GM19043 (cell line): ENCODE data around the gene PTPN20.
"Not testable (repeated sequence)": the region's sequence is repeated elsewhere in the genome, so short reads cannot be mapped to it uniquely, and the experiment has no call there.

Source experiments
- ATAC-seq: cut with Tn5 transposase; IDR thresholded peaks from one replicate; pipeline ENCODE4 v1.9.1; 2021; ENCODE audit warnings: low read depth; ENCODE audit not compliant: unreplicated experiment

PTPN20 gene, protein sequence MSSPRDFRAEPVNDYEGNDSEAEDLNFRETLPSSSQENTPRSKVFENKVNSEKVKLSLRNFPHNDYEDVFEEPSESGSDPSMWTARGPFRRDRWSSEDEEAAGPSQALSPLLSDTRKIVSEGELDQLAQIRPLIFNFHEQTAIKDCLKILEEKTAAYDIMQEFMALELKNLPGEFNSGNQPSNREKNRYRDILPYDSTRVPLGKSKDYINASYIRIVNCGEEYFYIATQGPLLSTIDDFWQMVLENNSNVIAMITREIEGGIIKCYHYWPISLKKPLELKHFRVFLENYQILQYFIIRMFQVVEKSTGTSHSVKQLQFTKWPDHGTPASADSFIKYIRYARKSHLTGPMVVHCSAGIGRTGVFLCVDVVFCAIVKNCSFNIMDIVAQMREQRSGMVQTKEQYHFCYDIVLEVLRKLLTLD

DNA sequence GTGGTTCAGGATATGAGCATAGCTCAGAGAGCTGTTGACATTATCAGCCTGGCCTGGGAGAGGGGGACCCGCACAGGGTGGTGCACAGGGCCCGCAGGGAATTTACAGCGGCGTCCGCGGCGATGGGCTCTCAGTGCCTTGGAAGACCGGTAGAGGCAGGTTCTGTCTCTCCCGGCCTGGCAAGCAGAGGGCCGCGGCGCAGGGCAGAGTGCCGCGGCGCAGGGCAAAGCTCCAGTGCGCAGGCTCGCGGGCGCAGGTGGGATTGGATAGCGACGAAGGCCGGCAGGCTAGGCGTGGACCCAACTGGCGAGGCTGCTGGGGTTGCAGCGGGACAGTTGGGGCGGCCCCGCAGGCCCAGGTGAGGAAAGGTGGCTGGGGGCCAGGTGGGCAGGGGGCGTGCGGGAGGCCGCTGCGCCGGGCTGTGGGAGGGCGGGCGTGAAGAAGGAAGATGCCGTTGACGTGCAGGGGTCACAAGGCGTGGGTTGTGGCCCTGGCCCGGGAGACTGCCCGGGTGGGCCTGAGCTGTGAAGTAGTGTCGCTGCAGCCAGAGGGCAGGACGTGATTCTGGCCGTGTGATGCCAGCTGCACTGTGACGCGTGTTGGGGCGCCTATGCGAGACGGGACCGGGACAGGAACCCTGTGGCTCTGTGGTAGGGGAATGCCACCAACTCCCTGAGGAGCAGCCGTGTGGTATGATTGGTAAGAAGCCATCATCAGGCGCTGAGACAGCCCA lies at the start of gene PTPN20:
PTPN20 (plus strand) TSS at position 285 of the 733 bp plus-strand sequence. CDS start 21,072 bp downstream, outside the sequence.
- ATAC-seq, result not testable (repeated sequence)

DNA sequence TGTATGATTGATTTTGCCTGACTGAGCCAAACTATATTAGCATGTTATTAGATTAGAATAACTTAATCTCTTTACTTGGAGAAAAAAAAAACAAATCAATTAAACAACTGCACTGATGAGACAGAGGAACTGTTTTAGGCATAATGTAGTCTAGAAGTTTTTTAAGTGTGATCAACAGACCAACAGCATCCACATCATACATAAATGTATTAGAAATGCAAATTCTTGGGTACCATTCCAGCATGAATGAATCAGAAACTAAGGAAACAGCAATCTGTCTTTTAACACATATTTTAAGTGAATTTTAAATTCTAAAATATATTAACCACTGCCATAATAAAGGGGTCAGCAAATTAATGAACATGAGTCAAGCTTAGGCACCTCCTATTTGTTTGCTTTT lies 41.5 kb upstream of the PTPN20 start:
- ATAC-seq, result not testable (repeated sequence)

DNA sequence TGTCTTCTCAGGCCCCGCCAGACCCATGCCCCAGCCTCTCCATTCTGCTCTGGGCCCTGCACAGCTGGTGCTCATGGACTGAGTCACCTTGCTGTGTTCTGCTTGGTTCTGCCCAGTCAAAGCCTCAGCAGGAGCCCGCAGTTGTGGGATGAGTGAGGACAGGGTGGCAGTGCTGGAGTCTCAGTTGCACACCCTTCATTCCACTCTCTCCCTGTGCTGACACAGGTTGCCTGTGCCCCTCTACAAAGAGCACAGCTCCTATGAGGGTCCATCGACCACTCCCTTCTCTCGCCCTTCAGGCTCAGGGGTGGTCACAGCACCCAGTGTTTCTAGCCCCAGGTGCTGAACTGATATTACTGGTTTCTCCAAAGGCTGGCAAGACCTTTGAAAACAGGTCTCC lies 39.6 kb upstream of the PTPN20 start:
- not testable (repeated sequence) for ATAC-seq

DNA sequence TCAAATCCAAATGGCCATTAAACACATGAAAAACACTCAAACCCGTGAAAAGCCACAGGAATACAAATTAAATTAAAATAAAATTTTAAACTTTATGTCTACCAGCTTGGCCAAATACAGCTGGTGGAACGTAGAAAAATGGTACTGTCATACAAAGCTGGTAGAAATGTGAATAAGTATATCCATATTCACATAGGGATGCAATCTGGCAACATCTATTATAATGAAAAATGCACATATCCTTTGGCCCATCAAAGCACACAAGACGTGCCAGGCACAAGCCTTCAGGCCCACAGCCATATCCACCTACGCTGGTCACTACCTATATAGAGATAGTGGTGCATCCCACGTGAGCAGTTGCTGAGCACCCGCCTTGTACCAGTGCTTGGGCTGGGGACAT lies 35.9 kb upstream of the PTPN20 start:
- not testable (repeated sequence) for ATAC-seq

DNA sequence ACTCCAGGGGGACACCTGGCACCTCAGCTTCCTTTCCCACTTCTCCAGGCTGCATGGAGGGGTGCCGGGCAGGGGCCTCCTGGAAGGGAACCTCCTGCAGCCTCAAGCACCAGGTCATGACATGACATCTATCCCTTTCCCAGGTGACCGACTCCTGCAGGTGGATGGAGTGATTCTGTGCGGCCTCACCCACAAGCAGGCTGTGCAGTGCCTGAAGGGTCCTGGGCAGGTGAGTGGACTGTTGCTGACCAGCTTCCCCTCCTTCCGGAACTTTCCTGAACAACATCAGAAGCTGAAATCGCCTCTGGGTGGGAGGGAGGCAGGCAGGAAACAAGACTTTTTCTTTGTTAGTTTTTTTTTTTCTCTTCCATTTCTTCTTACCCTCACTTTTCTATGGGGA lies 34.5 kb upstream of the PTPN20 start:
- ATAC-seq, result not testable (repeated sequence)

DNA sequence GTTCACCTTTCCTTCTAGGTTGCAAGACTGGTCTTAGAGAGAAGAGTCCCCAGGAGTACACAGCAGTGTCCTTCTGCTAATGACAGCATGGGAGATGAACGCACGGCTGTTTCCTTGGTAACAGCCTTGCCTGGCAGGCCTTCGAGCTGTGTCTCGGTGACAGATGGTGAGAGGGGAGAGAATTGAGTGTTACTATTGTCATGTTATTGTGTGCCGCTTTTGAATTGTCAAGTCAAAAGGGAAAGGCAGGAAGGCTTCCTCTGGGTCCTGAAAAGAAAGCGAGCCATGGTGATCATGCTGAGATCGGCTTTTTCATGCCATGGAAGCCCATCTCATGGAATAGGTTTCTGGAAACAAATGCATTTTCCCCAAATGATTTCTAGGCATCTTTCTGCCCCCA lies 32.5 kb upstream of the PTPN20 start:
- ATAC-seq, result not testable (repeated sequence)

DNA sequence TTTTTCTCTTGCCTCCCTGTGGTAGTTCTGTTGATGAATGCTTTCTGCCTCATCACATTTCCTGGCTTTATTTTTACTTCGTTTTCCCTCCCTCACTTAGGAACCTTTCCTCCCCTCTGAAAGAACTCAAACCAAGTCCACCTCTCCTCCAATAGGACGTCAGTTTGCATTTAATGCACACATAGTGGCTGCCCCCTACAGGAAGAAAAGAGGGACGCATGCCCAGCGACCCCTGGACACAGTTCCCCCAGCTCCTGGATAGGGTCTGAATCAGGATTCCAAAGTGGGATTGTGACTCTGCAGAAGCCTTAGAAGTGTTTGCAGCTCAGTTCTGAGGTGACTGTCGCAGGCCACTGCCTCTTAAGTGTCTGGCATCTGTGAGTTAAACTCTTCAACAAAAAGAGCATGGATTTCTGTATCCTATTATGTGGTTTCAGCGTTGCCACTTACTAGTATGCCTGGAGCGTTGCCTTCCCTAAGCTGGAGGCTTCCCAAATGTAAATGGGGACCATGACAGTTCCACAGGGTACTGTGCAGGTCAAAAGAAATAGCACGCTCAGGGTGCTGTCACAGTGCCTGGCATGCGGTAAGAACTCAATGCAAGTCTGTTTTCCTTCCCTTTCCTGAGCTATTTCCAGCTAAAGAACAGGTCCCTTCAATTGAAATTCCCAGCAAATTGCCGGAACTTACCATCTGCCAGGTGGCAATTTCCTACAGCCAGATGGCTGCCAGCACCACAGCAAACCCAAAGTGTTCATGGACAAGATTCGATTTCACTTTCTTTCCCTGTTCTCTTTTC lies 20.2 kb upstream of the PTPN20 start:
- ATAC-seq, result not testable (repeated sequence)

DNA sequence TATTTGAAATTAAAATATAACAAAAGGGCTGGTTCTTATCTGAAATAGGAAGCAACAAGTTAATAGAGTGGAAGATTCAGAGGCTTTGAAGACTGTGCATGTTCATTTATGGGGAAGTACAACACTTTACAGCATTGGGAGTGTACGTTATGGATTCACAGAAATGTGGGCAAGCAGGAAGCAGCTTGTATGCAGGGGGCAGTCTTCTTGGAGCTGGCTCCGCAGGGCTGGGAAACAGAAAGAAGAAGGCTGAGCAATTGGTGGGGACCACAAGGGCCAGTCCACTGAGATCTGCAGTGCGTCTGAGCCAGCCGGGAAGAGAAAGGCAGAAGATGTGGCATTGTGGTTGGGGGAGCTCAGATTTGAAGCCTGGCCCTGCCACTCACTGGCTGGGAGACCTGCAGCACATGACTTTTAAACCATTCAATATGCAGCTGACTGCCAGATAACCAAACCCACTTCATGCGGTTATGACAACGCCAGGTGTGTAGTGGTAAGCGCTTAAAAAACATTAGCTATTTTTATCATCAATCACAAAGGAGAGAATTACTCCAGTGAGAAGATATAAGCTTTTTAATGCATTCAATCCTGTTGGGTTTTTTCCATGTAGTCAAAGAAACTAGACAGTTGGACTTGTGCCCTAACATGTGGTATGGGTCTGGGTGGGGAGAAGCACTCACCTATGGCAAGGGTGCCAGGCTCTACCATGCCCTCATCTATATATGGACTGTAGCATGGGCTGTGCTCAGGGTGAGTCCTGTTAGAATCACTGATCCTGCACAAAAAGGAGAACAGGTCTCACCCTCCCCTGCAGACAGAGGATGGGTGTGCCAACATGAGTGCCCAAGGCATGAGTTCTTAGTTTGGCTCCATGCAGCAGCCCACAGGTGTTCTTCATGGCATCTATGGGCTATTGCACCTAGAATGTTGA lies 14.2 kb upstream of the PTPN20 start:
- ATAC-seq, result not testable (repeated sequence)

DNA sequence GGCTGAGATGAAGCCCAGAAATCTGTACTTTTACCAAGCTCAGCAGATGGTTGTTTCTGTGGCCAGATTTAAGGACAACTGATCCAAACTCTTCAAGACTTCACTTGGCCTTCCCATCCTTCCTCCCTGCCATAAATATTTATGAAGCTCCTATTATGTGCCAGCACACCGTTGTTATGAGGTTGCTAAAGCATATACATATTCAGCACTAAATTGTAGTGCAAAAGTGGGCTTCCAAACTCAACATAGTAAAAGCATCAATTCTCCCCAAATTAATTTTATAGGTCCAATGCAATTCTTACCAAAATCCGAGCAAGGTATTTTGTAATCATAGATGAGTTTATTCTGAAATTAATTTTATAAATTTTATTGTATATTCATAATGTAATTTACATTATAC lies 10.0 kb upstream of the PTPN20 start:
- not testable (repeated sequence) for ATAC-seq

DNA sequence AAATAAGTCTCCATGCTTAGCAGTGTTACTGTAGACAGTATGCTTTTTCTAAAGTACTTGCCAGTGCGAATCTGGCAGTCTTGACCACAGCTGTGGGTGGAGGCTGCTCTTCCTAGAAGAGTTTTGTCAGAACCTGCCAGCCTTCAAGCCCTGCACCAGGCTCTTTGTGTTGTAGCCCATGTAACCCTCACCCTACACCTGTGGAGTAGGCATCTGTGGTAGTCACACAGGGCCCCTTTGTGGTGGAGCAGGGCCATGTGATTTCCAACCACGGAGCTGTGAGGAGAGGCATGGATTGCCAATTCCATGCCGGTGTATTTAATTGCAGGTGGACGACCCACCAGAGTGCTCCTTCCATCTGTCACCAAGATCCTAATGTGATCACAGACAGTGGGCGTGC lies 7.4 kb upstream of the PTPN20 start:
- not testable (repeated sequence) for ATAC-seq

DNA sequence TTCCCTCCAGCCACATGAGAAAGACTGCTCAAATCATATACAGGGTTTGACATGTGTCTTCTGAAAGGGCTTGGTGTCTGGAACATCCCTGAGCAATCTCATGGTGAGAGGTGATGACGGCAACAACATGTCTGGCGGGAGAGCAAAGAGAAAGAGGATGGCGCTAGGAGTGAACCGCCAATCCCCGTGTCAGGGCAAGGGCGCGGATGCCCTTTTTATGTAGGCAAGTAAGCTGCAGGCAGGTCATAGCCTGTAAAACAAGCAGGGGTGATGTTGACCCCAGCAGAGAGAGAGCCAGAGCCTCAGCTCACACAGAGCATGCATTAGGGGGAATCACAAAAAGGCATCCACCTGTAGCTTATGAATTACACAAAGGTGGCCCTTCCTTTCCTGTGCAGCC lies 4.9 kb upstream of the PTPN20 start:
- ATAC-seq, result not testable (repeated sequence)

DNA sequence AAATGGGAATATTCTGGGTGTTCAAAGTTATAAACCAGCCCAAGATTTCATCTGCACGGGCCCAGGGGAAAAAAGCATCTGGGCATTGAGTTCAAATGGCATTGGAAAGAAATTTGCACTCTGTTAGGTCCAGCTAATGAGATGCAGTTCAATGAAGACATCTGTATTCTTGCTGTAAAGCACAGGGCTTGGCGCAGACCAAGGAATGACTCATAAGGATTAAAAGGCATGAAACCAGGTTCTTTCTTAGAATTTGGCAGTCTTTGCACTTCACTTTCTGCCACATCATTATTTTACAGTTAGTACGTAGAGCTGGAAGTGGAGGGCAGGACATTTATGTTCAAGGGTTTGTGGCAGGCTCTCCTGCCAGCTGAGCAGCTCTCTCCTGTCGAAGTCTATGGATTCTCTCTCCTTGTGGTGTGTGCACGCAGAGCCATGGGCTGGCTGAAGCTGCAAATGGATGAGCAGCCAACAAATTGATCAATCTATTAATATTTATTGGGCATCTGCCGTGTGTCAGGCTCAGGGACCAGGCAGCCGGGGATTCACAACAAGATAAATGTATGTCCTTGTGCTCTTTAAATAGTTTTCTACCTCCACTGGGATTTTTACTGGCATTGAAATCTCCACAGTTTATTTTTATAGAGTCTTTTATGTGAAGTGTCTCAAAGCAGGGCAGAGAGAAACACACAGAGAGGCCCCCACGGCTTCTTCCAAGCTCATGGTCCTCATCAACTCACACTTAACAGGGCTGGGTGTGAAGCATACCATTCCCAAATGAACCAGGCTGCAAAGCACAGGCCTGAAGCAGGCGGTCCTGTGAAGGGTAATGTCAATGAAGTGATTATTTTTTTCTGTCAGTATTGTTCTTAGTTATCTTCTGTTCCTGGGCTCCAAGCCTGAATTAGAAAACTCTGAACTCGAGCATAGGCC lies 3.8 kb upstream of the PTPN20 start:
- ATAC-seq, result not testable (repeated sequence)

DNA sequence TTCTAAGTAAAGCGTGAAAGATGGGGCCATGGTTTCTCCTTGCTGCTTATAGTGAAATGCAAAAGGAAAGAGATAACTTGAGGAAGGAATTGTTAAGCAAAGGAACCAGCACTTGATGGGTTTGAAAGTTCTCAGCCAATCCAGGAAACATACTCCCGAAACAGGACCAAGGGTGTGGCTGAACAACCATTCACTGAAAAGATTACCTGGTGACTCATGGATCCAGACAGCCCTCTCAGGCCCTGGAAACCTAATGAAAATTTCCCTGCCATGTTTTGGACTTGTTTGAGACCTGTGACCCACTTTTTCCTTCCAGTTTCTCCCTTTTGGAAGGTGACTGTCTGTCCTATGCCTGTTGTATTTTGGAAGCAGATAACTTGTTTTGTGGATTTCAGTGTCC lies 11.3 kb downstream of the PTPN20 start:
- not testable (repeated sequence) for ATAC-seq

DNA sequence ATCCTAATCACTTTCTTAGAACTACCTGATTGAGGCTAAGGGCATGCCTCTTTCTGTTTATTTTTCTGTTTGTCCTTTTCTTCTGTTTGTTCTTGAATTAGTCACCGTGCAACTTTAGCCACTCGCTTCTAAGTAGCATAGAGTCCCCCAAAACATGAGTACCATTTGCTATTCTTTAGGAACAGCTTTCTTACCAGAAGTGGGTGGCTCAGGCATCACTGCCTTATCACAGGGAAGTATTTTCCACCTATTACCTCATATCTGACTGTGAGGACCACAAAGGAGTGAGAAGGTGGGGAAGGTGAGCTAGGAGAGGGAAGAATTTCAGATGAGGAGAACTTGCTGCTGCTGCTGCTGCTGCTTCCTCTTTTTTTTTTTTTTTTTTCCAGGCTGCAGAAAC lies 13.9 kb downstream of the PTPN20 start:
- ATAC-seq, result not testable (repeated sequence)

DNA sequence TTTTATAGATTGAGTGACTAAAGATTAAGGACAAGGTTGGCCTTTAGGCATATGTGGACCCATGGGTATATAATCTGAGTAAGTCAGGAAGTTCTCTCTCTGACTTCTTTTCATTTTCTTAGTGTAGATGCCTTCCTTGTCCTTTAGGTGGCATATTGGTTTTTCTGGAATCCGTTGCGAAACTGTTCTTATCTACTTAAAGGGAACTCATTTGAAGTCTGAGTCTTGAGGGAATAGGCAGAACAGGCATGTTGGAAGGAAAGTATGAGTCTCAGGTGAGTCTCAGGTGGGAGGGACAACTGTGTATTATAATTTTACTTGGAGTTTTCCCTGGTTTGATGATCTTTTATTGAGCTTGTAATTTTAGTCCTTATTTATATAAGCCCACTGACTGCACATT lies 14.6 kb downstream of the PTPN20 start:
- ATAC-seq, result not testable (repeated sequence)

DNA sequence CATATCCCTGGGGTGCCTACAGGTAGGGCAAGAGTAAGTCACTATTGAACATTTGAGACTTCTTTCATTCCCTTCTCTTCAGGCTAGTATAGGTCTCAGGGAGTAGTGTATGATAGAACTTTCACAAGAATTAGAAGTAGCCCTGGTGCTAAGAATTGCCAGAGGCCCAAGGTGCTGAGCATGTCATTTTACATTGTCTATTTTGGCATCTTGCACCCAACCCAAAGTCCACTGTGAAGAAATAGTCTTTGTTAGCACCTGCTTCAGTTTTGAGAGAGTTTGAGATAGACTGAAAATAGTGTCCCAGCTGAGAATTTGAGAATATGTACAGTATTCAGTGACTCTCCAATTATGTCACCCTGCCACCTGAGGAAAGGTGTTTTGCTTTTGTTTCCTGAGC lies 17.6 kb downstream of the PTPN20 start:
- ATAC-seq, result not testable (repeated sequence)

DNA sequence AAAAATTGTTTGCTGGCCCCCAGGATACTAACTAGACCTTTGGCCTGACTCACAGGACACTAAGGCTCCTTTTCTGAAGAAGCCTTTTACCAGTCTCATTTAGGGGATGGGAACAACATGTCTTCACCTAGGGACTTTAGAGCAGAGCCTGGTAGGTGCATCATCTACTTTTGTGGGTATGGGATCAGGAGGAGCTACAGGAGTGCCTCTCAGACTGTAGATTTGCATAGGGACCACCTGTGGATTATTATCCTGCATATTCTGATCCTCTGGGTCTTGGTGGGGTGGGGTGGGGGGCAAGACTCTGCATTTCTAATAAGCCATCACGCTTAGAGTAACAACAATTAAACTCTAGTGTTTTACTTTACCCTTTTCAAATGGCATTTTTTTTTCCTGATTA lies 21.2 kb downstream of the PTPN20 start:
- ATAC-seq, result not testable (repeated sequence)

DNA sequence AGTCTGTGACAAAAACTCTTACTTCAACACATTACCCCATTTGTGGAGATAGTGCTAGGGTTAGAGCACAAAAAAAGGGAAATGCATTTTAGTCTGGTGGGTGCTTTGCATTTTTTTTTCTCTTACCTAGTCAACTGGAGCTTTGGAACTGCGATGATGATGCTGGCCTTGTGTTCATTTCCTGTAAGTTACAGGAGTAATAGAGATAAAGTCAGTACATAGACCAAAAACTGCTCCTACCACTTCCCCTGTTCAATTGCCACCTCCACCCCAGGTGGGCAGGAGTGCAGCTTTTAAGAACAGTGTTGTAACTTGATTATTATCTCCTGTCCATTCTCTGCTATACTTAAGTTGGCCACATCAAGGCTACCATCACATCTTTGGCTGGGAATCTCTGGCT lies 29.9 kb downstream of the PTPN20 start:
- not testable (repeated sequence) for ATAC-seq
